DMS 273 (cell line): ENCODE data around the gene PRKCA.

Experiments
- DNase-seq: peaks from one replicate; lab custom pipeline; 2025; ENCODE audit not compliant: unreplicated experiment; lab: John Stamatoyannopoulos, UW

The PRKCA gene

DNA sequence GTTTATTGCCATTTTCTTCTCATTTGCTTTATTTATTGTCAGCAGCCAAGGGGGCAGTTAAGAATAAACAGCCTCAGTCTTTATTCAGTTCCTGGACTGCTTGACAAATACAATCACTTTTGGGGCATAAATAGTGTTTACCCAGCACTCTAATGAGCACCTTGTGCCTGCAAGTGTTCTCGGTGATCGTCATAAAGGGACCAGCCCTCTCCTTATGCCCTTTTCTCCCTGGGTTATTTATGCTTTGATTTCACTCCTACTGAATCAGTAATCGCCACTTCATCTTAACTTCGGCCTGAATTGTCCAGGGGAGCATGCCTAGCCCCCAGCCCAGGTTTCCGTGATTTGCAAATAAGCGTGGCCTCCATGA lies 476.8 kb downstream of the PRKCA start:
- DNase-seq = no peak

DNA sequence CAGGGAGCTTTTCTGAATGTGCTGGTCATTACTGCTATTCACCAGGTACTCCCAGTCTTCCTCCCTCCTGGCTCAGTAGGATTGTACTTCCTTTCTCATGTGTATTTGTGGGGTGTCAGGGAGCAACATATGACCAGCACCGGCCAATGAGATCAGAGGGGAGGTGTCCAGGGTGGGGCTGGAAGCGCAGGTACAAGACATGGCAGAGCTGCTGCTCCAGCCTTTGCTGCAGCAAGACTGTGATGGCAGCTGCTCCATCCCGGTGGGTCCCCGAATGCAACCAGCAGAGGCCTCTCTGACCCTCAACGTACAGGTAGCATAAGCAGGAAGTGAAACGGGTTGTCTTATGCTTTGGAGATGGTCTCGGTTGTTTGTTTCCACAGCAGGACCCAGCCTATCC lies 478.7 kb downstream of the PRKCA start:
- DNase-seq = no peak

- DNase-seq = no peak
Observed at GRCh38 chr17:66782851-66783250, 480.4 kb downstream of the PRKCA start.

- no peak for DNase-seq
Observed at GRCh38 chr17:66783656-66784381, 481.4 kb downstream of the PRKCA start.

DNA sequence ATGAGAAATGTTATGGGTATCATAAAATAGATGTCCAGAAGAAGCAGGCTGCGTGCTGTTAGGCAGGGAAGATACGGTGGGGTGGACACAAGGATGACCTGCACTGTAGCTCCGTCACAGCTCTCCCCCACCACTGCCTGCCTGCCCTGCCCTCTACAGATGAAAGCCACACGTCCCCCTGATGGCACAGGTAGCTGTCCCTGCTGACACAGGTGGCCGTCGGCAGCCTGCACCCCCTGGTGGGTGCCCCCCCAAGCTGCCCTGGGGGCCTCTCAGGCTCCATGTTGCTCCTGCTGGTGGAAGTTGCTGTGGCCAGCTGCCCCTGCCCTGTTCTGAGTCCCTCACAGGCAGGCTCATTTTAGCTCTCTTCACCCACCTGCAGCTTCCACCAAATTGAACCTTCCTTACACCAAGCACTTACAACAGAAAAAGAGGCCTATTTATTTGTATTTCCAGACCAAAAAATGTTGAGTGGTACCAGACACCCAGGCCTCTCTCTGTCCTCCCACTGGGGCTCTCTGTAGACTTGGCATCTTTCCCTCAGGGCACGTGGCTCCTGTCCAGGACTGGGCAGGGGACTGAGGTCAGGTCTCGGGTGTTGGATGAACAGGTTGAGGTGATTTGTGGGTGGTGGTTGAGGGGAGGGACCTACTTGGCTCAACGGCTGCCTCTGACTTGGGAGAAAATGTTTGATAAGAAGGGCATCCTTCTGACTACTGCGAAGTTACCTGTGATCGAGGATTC lies 482.4 kb downstream of the PRKCA start:
- no peak for DNase-seq

DNA sequence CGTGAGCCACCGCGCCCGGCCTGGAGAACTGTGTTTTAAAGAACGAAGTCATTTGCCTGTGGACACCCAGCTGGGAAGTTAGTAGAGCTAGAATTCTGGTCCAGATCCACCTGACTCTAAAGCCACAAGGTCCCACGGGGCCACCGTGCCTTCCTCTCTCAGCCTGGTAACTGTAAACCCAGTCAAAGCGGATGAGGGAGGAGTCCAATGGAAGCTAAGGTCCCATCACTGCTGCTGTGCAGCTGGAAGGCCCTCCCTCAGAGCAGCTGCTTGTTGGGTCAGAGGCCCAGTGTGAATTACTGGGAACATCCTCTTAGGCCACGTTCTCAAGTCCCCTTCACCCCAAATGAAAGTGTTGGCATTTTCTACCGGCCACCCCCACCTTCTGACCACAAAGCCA lies 483.7 kb downstream of the PRKCA start:
- no peak for DNase-seq

DNA sequence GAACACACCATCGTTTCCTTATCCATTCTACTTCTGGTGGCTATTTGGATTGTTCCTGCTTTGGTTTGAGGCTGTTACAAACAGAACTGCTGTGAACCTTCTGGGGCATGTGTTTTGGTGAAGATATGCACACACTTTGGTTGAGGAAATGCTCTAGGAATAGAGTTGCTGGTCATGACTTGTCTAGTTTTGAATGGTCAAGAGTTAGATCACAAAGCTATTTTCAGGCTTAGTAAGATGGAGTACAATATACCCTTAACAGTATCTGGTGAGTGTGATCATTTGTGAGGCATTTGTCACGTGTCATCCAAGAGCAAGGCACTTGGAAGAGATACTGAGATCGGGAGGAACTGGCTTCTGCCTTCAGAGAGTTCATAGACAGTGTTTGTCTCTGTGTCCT lies 485.5 kb downstream of the PRKCA start:
- no peak for DNase-seq

- DNase-seq = no peak
Observed at GRCh38 chr17:66789093-66789492, 486.7 kb downstream of the PRKCA start.

DNA sequence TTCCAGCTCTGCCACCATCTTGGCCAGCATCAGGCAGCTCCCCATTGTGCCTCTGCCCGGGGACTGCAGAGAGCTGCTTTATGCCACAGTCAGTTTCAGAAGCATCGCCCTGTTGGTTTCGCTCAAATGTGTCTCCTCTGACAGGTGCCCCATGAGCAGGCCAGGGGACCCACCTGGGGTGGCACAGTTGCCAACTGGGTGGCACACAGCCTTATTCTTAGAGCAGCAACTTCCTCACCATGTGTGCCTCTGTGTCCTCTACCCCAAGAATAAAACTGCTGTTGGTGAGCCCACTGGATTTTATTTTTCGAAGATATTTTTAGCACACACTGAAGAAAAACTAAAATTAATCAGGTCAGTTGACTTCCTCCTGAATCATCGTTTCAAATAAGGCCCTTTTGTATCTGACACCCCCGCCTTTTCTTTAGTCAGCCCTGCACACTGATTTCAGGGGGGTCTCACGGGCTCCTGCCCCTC lies 487.6 kb downstream of the PRKCA start:
- DNase-seq = no peak

- no peak for DNase-seq
Observed at GRCh38 chr17:66790501-66791061, 488.2 kb downstream of the PRKCA start.

DNA sequence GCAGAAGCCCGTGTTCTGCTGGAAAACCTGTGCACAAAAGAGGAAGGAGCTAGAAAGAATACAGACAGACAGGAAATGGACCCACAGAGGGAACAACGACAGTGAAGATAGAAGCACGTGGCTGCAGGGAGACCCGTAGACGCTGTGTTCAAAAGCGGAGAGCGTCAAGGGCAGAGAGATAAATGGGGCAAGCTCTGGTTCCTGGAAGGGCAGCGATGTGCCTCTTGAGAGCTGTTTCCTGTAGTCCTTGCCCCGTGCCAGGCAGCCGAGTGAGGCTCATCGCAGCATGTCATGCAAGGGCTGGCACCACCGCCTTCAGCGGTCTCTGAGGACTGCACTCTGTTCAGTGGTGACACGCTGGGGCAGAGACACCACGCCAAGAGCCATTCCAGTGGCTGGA lies 488.9 kb downstream of the PRKCA start:
- no peak for DNase-seq

GRCh38 chr17:66793814-66794213 lies 491.4 kb downstream of the PRKCA start:
- no peak for DNase-seq

DNA sequence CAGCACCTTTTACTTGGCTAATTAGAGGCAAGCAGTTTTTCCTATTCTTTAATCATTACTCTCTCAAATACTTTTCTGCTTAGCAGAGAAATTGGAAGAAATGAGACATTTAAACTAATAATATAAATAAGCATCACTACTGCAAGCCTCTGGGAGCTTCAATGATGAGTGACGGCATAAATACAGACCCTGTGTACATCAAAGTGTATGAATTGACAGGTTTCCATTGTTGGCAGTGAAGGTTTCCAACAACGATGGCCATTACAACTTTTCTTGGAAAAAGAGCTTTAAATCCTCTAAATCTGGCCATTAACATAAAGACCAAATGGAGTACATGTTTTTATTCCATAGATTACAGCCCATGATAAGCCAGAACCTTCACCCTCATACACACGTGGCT lies 493.1 kb downstream of the PRKCA start:
- no peak for DNase-seq

GRCh38 chr17:66799849-66800537 lies 497.6 kb downstream of the PRKCA start:
- DNase-seq = no peak

GRCh38 chr17:66803474-66803951 lies 501.1 kb downstream of the PRKCA start:
- DNase-seq = no peak

DNA sequence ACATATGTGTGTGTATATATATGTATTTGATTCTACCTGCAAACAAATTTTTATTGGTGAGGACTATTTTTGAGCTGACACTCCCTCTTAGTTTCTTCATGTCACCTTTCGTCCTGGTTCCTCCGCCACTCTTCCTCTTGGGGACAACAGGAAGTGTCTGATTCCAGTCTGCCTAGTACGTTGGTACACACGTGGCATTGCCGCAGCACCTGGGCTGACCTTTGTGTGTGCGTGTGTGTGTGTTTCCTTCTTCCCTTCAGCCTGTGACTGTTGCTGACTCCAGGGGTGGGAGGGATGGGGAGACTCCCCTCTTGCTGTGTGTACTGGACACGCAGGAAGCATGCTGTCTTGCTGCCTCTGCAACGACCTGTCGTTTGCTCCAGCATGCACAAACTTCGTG lies 503.2 kb downstream of the PRKCA start:
- DNase-seq = no peak

GRCh38 chr17:66807182-66807581 lies 504.8 kb downstream of the PRKCA start:
- DNase-seq = no peak

DNA sequence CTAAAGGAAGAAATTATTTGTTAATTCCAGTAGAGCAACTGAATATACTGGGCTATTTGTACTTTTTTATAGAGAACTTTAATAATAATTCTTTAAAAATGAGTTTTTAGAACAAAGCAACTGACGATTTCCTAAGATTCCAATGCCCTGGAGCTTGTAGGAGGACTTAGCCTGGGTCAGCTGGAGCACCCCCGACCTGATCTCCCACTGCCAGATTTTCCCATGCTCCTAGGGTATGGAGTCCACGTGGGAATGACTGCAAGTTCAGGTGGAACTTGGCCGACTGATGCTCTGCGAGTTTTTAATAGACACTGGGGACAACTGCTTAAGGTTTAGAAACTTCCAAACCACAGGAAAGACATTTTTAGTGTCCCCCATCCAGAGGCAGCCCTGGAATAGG lies 507.0 kb downstream of the PRKCA start:
- DNase-seq = no peak

GRCh38 chr17:66810951-66811682 lies 508.7 kb downstream of the PRKCA start:
- DNase-seq = peak; percentile 22

- DNase-seq = no peak
Observed at GRCh38 chr17:66811683-66812054, 509.3 kb downstream of the PRKCA start.

GRCh38 chr17:66812571-66812970 lies 510.2 kb downstream of the PRKCA start:
- no peak for DNase-seq
